SK-N-SH (cell line): ENCODE data around the gene USH1C.

ENCODE experiments used
- EP300 ChIP-seq, 2 experiments: IDR thresholded peaks; 2 replicates each; pipeline versions ENCODE4 v1.4.0 to v1.6.1; 2012; ENCODE audit warnings: borderline replicate concordance in 1 of 2, low read depth in 1 of 2, low read length in 1 of 2
- EZH2phosphoT487 ChIP-seq: fragments of 200-600 bp; sonication (generic); IDR thresholded peaks from 2 replicates; pipeline ENCODE4 v1.6.1; 2017; ENCODE audit warnings: low read depth, mixed run types, mild to moderate bottlenecking, antibody characterized with exemption, moderate library complexity, borderline replicate concordance
- TAF1 ChIP-seq: IDR thresholded peaks from 2 replicates; pipeline ENCODE4 v1.6.1; 2012; ENCODE audit warnings: low read depth, mild to moderate bottlenecking, low read length, moderate library complexity, borderline replicate concordance
- TF ChIP-seq, protein P1 (sequence below): IDR thresholded peaks from 2 replicates; pipeline ENCODE4 v1.4.0; 2012; ENCODE audit warnings: low read depth
- TF ChIP-seq, protein P2 (sequence below): fragments of 200-600 bp; sonication (generic); IDR thresholded peaks from 2 replicates; pipeline ENCODE4 v1.6.1; 2017; ENCODE audit warnings: antibody characterized with exemption, mild to moderate bottlenecking, moderate library complexity

DNA sequence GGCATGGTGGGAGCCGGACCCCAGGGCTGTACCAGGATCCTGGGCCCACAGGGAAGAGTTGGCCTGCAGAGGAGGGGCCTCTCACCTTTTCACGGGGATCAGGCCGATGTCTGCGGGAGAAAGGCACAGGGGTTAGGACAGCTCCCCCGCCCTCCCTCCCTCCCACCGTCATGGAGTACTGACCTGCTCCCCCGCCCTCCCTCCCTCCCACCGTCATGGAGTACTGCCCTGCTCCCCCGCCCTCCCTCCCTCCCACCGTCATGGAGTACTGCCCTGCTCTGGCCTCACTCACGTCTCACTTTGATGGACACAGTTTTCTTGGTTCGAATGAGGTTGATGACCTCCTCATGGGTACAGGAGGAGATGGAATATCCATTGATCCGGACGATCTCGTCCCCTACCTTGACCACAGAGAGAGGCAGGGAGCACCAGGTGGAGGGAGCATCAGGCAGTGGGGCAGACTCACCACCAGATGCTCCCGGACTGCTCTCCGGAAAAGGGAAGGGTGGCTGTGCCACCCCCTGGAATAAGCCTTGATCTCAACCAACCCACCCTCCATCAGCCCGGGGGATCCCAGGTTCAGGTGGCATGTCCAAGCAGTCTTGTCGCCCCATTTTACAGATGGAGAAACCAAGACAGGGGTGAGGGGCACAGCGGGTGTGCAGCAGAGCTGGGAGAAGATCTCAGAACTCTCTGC lies 17.1 kb downstream of the USH1C start:
- TF ChIP-seq, protein P1, sequence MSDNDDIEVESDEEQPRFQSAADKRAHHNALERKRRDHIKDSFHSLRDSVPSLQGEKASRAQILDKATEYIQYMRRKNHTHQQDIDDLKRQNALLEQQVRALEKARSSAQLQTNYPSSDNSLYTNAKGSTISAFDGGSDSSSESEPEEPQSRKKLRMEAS, result no peak
- TF ChIP-seq, protein P2, sequence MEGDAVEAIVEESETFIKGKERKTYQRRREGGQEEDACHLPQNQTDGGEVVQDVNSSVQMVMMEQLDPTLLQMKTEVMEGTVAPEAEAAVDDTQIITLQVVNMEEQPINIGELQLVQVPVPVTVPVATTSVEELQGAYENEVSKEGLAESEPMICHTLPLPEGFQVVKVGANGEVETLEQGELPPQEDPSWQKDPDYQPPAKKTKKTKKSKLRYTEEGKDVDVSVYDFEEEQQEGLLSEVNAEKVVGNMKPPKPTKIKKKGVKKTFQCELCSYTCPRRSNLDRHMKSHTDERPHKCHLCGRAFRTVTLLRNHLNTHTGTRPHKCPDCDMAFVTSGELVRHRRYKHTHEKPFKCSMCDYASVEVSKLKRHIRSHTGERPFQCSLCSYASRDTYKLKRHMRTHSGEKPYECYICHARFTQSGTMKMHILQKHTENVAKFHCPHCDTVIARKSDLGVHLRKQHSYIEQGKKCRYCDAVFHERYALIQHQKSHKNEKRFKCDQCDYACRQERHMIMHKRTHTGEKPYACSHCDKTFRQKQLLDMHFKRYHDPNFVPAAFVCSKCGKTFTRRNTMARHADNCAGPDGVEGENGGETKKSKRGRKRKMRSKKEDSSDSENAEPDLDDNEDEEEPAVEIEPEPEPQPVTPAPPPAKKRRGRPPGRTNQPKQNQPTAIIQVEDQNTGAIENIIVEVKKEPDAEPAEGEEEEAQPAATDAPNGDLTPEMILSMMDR, result no peak
- no peak for TF ChIP-seq EZH2phosphoT487
- no peak for TF ChIP-seq TAF1
- no peak for TF ChIP-seq EP300 (IDR thresholded peaks at IDR 0.05; ENCODE audit: borderline replicate concordance in 1 of 2, low read depth in 1 of 2, low read length in 1 of 2)
